ENCODE results near the gene SND1.

The SND1 gene

GRCh38 chr7:127782075-127782474 is 130.1 kb downstream of the SND1 start:
- ATAC-seq (ENCODE audit: low read depth) (no peak), DNase-seq (ENCODE audit: low spot score) (no peak)

GRCh38 chr7:127782654-127783559 is 130.9 kb downstream of the SND1 start:
- no peak overlapping the region for H3K4me3 ChIP-seq (ENCODE audit: severe bottlenecking)
- no peak for TF ChIP-seq CTCF (IDR thresholded peaks at IDR 0.05; ENCODE audit: poor library complexity, severe bottlenecking)
- H3K9me3 ChIP-seq (ENCODE audit: severe bottlenecking): no peaks in the 10 kb centered on the region
- ATAC-seq (ENCODE audit: low read depth) (peak; percentile 14; the same call in 1 of the 3 replicates), DNase-seq (ENCODE audit: low spot score) (no peak)
- H3K27me3 ChIP-seq (ENCODE audit: insufficient read depth, poor library complexity, severe bottlenecking): no peaks in the 10 kb centered on the region
- H3K36me3 ChIP-seq (ENCODE audit: low read depth): 0 out of 2 replicates have a peak, but pooled peaks cover 3% of the 10 kb centered on the region
- peaks cover 3% of the 10 kb centered on the region for H3K4me1 ChIP-seq (ENCODE audit: insufficient read depth, poor library complexity, severe bottlenecking)
- H3K27ac ChIP-seq (ENCODE audit: poor library complexity, severe bottlenecking): no peak overlapping the region

More at GRCh38 chr7:127782075-127782474, 130.1 kb downstream of the SND1 start:
- TF ChIP-seq CTCF (IDR thresholded peaks at IDR 0.05; ENCODE audit: poor library complexity, severe bottlenecking): no peak
- no peak overlapping the region for H3K27ac ChIP-seq (ENCODE audit: poor library complexity, severe bottlenecking)
- no peaks in the 10 kb centered on the region for H3K27me3 ChIP-seq (ENCODE audit: insufficient read depth, poor library complexity, severe bottlenecking)
- H3K4me1 ChIP-seq (ENCODE audit: insufficient read depth, poor library complexity, severe bottlenecking): peaks cover 3% of the 10 kb centered on the region
- no peak overlapping the region for H3K4me3 ChIP-seq (ENCODE audit: severe bottlenecking)
- H3K9me3 ChIP-seq (ENCODE audit: severe bottlenecking): no peaks in the 10 kb centered on the region
- H3K36me3 ChIP-seq (ENCODE audit: low read depth): 0 out of 2 replicates have a peak, but pooled peaks cover 3% of the 10 kb centered on the region

- DNase-seq (ENCODE audit: low spot score) (no peak), ATAC-seq (ENCODE audit: low read depth) (0 out of 3 replicates have a peak, but pooled peaks have one; percentile 23)
- H3K36me3 ChIP-seq (ENCODE audit: low read depth): 0 out of 2 replicates have a peak, but pooled peaks cover 3% of the 10 kb centered on the region
- no peak overlapping the region for H3K27ac ChIP-seq (ENCODE audit: poor library complexity, severe bottlenecking)
- no peaks in the 10 kb centered on the region for H3K27me3 ChIP-seq (ENCODE audit: insufficient read depth, poor library complexity, severe bottlenecking)
- H3K4me3 ChIP-seq (ENCODE audit: severe bottlenecking): no peak overlapping the region
- H3K4me1 ChIP-seq (ENCODE audit: insufficient read depth, poor library complexity, severe bottlenecking): no peaks in the 10 kb centered on the region
- no peaks in the 10 kb centered on the region for H3K9me3 ChIP-seq (ENCODE audit: severe bottlenecking)
- no peak for TF ChIP-seq CTCF (IDR thresholded peaks at IDR 0.05; ENCODE audit: poor library complexity, severe bottlenecking)
These were observed 134.2 kb downstream of the SND1 start for GRCh38 chr7:127786184-127786583.

- Histone ChIP-seq H3K36me3 (ENCODE audit: low read depth) (0 out of 2 replicates have a peak, but pooled peaks cover 3% of the 10 kb centered on the region), H3K4me1 (ENCODE audit: insufficient read depth, poor library complexity, severe bottlenecking) (no peaks in the 10 kb centered on the region), H3K9me3 (ENCODE audit: severe bottlenecking) (no peaks in the 10 kb centered on the region), H3K27me3 (ENCODE audit: insufficient read depth, poor library complexity, severe bottlenecking) (no peaks in the 10 kb centered on the region), H3K27ac (ENCODE audit: poor library complexity, severe bottlenecking) (no peak overlapping the region), H3K4me3 (ENCODE audit: severe bottlenecking) (no peak overlapping the region)
- DNase-seq (ENCODE audit: low spot score) (no peak), ATAC-seq (ENCODE audit: low read depth) (no peak)
- TF ChIP-seq CTCF (IDR thresholded peaks at IDR 0.05; ENCODE audit: poor library complexity, severe bottlenecking): no peak
These were observed 137.0 kb downstream of the SND1 start for GRCh38 chr7:127789031-127789430.
